HG02678 (cell line): ENCODE results near the gene ESYT2.

Experiments
- ATAC-seq: cut with Tn5 transposase; IDR thresholded peaks from one replicate; pipeline ENCODE4 v1.9.1; 2021; ENCODE audit warnings: mild to moderate bottlenecking, moderate library complexity; ENCODE audit not compliant: unreplicated experiment

ESYT2 gene

GRCh38 chr7:158746957-158747356, 82.4 kb downstream of the ESYT2 start:
- ATAC-seq = no peak

- ATAC-seq = no peak
These were observed 84.1 kb downstream of the ESYT2 start for GRCh38 chr7:158745057-158745715.

- ATAC-seq = no peak
These were observed 85.2 kb downstream of the ESYT2 start for GRCh38 chr7:158744070-158744469.

GRCh38 chr7:158743219-158743618, 86.1 kb downstream of the ESYT2 start:
- ATAC-seq = no peak

GRCh38 chr7:158742065-158742821, 87.1 kb downstream of the ESYT2 start:
- no peak for ATAC-seq

- ATAC-seq = no peak
These were observed 88.0 kb downstream of the ESYT2 start for GRCh38 chr7:158741294-158741666.

GRCh38 chr7:158740657-158741293, 88.5 kb downstream of the ESYT2 start:
- no peak for ATAC-seq

GRCh38 chr7:158740013-158740656, 89.2 kb downstream of the ESYT2 start:
- ATAC-seq = no peak

- no peak for ATAC-seq
These were observed 90.5 kb downstream of the ESYT2 start for GRCh38 chr7:158738841-158739240.

GRCh38 chr7:158737064-158737695, 92.1 kb downstream of the ESYT2 start:
- ATAC-seq = no peak

- ATAC-seq = no peak
These were observed 93.4 kb downstream of the ESYT2 start for GRCh38 chr7:158735935-158736334.

- no peak for ATAC-seq
These were observed 94.4 kb downstream of the ESYT2 start for GRCh38 chr7:158734861-158735260.

- no peak for ATAC-seq
These were observed 95.4 kb downstream of the ESYT2 start for GRCh38 chr7:158733775-158734494.

- no peak for ATAC-seq
These were observed 96.1 kb downstream of the ESYT2 start for GRCh38 chr7:158733220-158733519.

GRCh38 chr7:158732494-158733219, 96.7 kb downstream of the ESYT2 start:
- ATAC-seq = no peak

- ATAC-seq = no peak
These were observed 97.5 kb downstream of the ESYT2 start for GRCh38 chr7:158731761-158732160.

- no peak for ATAC-seq
These were observed 98.6 kb downstream of the ESYT2 start for GRCh38 chr7:158730383-158731346.

GRCh38 chr7:158729646-158730382, 99.5 kb downstream of the ESYT2 start:
- no peak for ATAC-seq
